T-helper 17 cell (primary cell): Measurements from ENCODE around the gene IL11. TPM values are rescaled to one million over a fixed set of nuclear protein-coding genes. Genes with fewer than 3 reads are reported as not detected.

Experiments used
- ATAC-seq: fragments of 150-1000 bp; cut with Tn5 transposase; 2 replicates; pipeline ENCODE4 v1.10.0; 2021; ENCODE audit warnings: mild to moderate bottlenecking, moderate library complexity
- DNase-seq, 3 donors: peaks; one replicate each; pipeline versions ENCODE4 v3.0.0 to v3.0.0-alpha.2; 2020 to 2021
- H3K9me3 ChIP-seq: one replicate; pipeline ENCODE4 v1.7.0; 2013; ENCODE audit warnings: low read length, mild to moderate bottlenecking; ENCODE audit not compliant: control insufficient read depth, poor library complexity, severe bottlenecking
- H3K27ac Mint-ChIP-seq: one replicate; pipeline ENCODE4 v1.8.0; 2022; ENCODE audit warnings: mild to moderate bottlenecking, moderate library complexity, mixed read lengths
- H3K27me3 Mint-ChIP-seq: one replicate; pipeline ENCODE4 v1.8.0; 2022; ENCODE audit warnings: mixed read lengths
- H3K36me3 Mint-ChIP-seq: one replicate; pipeline ENCODE4 v1.8.0; 2022; ENCODE audit warnings: low read depth, mixed read lengths
- H3K4me1 Mint-ChIP-seq: one replicate; pipeline ENCODE4 v1.8.0; 2022; ENCODE audit warnings: mild to moderate bottlenecking, mixed read lengths
- H3K4me3 Mint-ChIP-seq: one replicate; pipeline ENCODE4 v1.8.0; 2022; ENCODE audit warnings: mild to moderate bottlenecking, moderate library complexity, mixed read lengths
- total RNA-seq, 4 donors: library from RNA in 2 of 4; stranded (reverse) in 2 of 4; gene quantifications; one replicate each; pipeline ENCODE4 v1.2.3 and lab custom pipeline; 2022 to 2026

IL11 gene
- total RNA-seq, 2 donors from 2014 or later, result 0.25 to 0.89 TPM

- Mint-ChIP-seq H3K27ac (no peak overlapping the region), H3K36me3 (no peaks in the 10 kb centered on the region), H3K27me3 (peaks cover 14% of the 10 kb centered on the region), H3K4me1 (no peaks in the 10 kb centered on the region), H3K4me3 (no peak overlapping the region)
- DNase-seq, result no peak
- no peak for ATAC-seq
- no peaks in the 10 kb centered on the region for H3K9me3 ChIP-seq
These were observed 11.0 kb downstream of the IL11 start for GRCh38 chr19:55358943-55359908.

- DNase-seq (no peak), ATAC-seq (no peak)
- no peaks in the 10 kb centered on the region for H3K9me3 ChIP-seq
- Mint-ChIP-seq H3K27ac (no peak overlapping the region), H3K4me1 (peaks cover 3% of the 10 kb centered on the region), H3K4me3 (no peak overlapping the region), H3K27me3 (peaks cover 14% of the 10 kb centered on the region), H3K36me3 (no peaks in the 10 kb centered on the region)
These were observed 11.8 kb downstream of the IL11 start for GRCh38 chr19:55358493-55358892.

DNA sequence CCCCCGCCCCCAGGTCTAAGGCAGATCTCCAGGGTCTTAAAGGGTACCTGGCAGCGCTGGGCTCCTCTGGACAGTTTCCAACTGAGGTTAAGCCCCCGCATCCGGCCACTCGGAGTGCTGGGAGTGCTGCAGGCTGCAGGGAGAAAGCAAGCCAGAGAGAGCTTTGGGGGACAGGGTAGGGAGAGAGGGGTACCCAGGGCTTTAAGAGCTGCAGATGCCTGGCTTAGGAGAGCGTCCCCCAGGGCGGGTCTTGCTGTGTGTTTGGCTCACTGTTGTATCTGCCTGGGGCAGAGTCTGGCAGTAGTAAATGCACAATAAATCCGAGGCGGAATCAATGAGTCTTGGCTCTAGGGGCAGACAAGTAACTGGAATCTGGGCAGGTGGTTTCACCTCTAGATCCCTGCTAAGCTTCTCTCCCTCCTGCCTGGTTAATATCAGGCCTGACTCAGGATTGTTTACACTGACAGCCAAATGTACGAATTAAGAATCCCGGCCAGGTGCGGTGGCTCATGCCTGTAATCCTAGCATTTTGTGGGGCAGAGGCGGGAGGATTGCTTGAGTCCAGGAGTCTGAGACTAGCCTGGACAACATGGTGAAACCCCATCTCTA is 14.9 kb downstream of the IL11 start:
- Mint-ChIP-seq H3K27me3 (peaks cover 40% of the 10 kb centered on the region), H3K4me1 (peaks cover 24% of the 10 kb centered on the region), H3K27ac (no peak overlapping the region), H3K36me3 (peaks cover 7% of the 10 kb centered on the region), H3K4me3 (no peak overlapping the region)
- ATAC-seq, result no peak
- no peaks in the 10 kb centered on the region for H3K9me3 ChIP-seq
- DNase-seq, result no peak

DNA sequence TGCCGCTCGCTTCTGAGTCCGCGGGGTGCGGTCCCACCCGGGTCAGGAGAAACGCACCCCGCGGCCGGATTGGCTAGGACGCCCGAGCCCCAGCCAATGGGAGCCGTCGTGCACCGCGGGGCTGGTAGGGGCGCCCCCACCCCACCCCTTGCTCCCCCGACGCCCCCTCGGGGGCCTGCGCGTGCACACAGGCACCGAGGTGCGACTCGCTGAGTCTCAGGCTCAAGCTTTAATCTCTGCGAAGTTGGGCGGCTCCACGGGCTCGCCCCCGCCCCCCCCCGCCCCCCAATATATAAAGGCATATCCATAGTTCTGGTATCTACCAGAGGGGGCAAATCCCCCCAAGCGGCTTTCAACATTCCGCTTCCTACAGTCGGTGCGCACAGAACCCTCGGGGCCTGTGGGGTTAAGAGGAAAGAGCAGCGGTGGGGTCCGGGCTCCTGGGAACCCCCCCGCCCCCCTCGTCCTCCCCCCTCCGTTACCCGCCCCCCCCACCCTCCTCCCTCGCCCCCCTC is 15.5 kb downstream of the IL11 start, which contains the start of gene COX6B2:
Gene COX6B2, minus strand, starts transcription at position 22 of the 515 bp plus-strand sequence. CDS start 198 bp downstream, outside the sequence.
- peaks cover 24% of the 10 kb centered on the region for H3K4me1 Mint-ChIP-seq
- peak within 1 kb of the TSS; percentile 86 for H3K4me3 Mint-ChIP-seq
- no peak within 1 kb of the TSS for H3K27ac Mint-ChIP-seq
- no peak for DNase-seq
- H3K27me3 Mint-ChIP-seq, result peaks cover 40% of the 10 kb centered on the region
- no peak for ATAC-seq
- peaks cover 7% of the 10 kb centered on the region for H3K36me3 Mint-ChIP-seq
- no peaks in the 10 kb centered on the region for H3K9me3 ChIP-seq

DNA sequence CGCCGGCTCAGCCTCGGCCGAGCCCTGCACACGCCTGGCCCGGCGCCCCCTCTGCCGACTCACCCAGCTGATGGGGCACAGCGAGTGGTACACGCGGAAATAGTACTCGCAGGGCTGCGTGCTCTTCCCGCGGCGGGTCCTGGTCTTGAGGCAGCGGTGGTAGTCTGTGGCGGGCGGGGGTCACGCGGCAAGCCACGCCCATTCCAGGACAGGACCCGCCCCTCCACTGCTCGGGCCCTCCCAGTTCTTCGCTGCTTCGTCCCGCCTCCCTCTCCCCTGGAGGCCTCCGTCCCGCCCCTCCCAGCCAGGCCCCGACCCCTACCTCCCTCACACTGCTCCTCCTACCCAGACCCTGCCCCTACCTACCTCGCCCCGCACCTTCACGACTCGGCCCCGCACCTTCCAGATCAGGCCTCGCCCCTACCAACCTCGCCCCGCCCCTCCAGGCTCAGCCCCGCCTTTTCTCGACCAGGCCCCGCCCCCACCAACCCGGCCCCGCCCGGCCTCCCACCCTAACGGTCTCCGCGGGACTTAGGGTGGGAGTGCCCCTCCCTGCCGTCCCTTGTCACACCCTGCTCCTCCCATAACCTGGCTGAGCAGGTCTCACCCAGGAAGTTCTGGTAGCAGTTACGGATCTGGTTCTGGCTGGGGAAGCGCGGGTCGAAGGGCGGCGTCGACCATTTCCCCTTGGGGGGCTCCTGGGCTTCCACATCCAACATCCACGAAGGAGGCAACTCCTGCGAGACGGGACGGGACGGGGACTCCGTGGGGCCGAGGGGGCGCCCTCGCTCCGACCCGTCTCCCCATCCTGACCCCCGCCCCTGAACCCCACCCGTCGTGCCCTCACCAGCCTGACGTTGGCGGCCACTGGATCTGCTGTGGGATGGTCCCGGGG is 16.2 kb downstream of the IL11 start:
- DNase-seq, result peak; percentile 51 to 70 (median 66)
- H3K4me3 Mint-ChIP-seq, result peak overlapping the region; percentile 86
- H3K36me3 Mint-ChIP-seq, result peaks cover 7% of the 10 kb centered on the region
- peaks cover 24% of the 10 kb centered on the region for H3K4me1 Mint-ChIP-seq
- ATAC-seq, result peak; percentile 86
- H3K27me3 Mint-ChIP-seq, result peaks cover 40% of the 10 kb centered on the region
- no peaks in the 10 kb centered on the region for H3K9me3 ChIP-seq
- H3K27ac Mint-ChIP-seq, result no peak overlapping the region

GRCh38 chr19:55353356-55353802 is 16.9 kb downstream of the IL11 start:
- H3K9me3 ChIP-seq, result no peaks in the 10 kb centered on the region
- ATAC-seq (peak; percentile 7), DNase-seq (no peak)
- Mint-ChIP-seq H3K4me1 (peaks cover 24% of the 10 kb centered on the region), H3K27me3 (peaks cover 40% of the 10 kb centered on the region), H3K27ac (no peak overlapping the region), H3K36me3 (peaks cover 7% of the 10 kb centered on the region), H3K4me3 (peak overlapping the region; percentile 86)

GRCh38 chr19:55352549-55353145 is 17.6 kb downstream of the IL11 start:
- ATAC-seq (no peak), DNase-seq (no peak)
- H3K9me3 ChIP-seq, result no peaks in the 10 kb centered on the region
- H3K27me3 Mint-ChIP-seq, result peaks cover 36% of the 10 kb centered on the region
- peaks cover 7% of the 10 kb centered on the region for H3K36me3 Mint-ChIP-seq
- peaks cover 27% of the 10 kb centered on the region for H3K4me1 Mint-ChIP-seq
- H3K27ac Mint-ChIP-seq, result no peak overlapping the region
- H3K4me3 Mint-ChIP-seq, result peak overlapping the region; percentile 86

GRCh38 chr19:55352040-55352439 is 18.2 kb downstream of the IL11 start:
- Mint-ChIP-seq H3K27ac (peak overlapping the region; percentile 83), H3K4me3 (no peak overlapping the region), H3K27me3 (peaks cover 30% of the 10 kb centered on the region), H3K36me3 (peaks cover 7% of the 10 kb centered on the region), H3K4me1 (peaks cover 27% of the 10 kb centered on the region)
- ATAC-seq (no peak), DNase-seq (no peak)
- H3K9me3 ChIP-seq, result no peaks in the 10 kb centered on the region

DNA sequence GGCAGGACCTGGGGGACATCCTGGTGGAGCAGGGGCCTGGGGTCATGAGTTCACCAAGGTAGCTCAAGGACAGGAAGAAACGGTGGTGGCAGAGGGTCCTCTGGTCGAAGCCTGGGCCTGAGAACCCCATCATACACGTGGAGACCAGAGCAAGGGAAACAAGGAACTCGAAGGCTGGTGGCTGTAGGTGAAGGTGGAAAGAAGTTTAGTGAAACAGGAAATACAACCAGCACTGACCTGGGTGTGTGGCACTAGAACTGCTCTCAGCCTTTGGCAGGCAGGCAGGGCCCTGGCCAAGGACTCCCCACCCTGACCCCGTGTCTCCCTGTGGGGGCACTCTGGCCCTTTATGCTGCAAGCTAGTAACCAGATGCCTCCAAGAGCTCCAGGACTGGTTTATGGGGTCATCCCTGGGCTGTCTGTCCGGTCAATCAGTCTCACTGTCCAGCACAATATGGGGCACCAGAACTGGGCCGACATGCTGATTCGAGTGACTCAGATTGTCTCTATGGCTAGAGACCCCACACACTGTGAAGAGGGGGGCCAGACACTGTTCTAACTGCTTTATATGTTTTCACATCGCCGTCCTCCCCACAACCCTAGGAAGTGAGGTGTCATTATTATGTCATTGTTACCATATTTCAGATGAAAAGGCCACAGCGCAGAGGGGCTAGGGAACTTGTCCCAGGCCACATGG is 19.5 kb downstream of the IL11 start:
- peaks cover 26% of the 10 kb centered on the region for H3K27me3 Mint-ChIP-seq
- DNase-seq (no peak), ATAC-seq (no peak)
- no peak overlapping the region for H3K27ac Mint-ChIP-seq
- H3K4me1 Mint-ChIP-seq, result peaks cover 27% of the 10 kb centered on the region
- peaks cover 7% of the 10 kb centered on the region for H3K36me3 Mint-ChIP-seq
- no peak overlapping the region for H3K4me3 Mint-ChIP-seq
- H3K9me3 ChIP-seq, result no peaks in the 10 kb centered on the region

GRCh38 chr19:55348317-55349034 is 21.8 kb downstream of the IL11 start:
- Mint-ChIP-seq H3K4me1 (peaks cover 24% of the 10 kb centered on the region), H3K4me3 (no peak overlapping the region), H3K27me3 (peaks cover 26% of the 10 kb centered on the region), H3K27ac (no peak overlapping the region), H3K36me3 (peaks cover 7% of the 10 kb centered on the region)
- ATAC-seq (no peak), DNase-seq (no peak)
- H3K9me3 ChIP-seq, result no peaks in the 10 kb centered on the region

- peaks cover 17% of the 10 kb centered on the region for H3K27me3 Mint-ChIP-seq
- DNase-seq, result no peak
- no peaks in the 10 kb centered on the region for H3K9me3 ChIP-seq
- peaks cover 15% of the 10 kb centered on the region for H3K4me1 Mint-ChIP-seq
- no peak overlapping the region for H3K27ac Mint-ChIP-seq
- H3K36me3 Mint-ChIP-seq, result peaks cover 7% of the 10 kb centered on the region
- no peak overlapping the region for H3K4me3 Mint-ChIP-seq
- ATAC-seq, result no peak
These were observed 22.7 kb downstream of the IL11 start for GRCh38 chr19:55347442-55348009.
